Breast epithelium (tissue), 3 donors: Measurements from ENCODE around the gene SCN4B.

ENCODE experiments used
- POLR2AphosphoS5 ChIP-seq, 3 donors: sonication (generic); formaldehyde crosslinking; IDR thresholded peaks; one replicate each; pipeline ENCODE4 v1.6.1; 2017; ENCODE audit warnings: antibody characterized with exemption in 3 of 3
- TF ChIP-seq, protein P1 (sequence below), 3 donors: fragments of 450-650 bp; IDR thresholded peaks; one replicate each; pipeline ENCODE4 v1.5.1; 2016 to 2017; ENCODE audit warnings: antibody characterized with exemption in 3 of 3, mild to moderate bottlenecking in 3 of 3, moderate library complexity in 3 of 3

GRCh38 chr11:118156531-118157185 lies 4.0 kb upstream of the SCN4B start:
- TF ChIP-seq, protein P1, sequence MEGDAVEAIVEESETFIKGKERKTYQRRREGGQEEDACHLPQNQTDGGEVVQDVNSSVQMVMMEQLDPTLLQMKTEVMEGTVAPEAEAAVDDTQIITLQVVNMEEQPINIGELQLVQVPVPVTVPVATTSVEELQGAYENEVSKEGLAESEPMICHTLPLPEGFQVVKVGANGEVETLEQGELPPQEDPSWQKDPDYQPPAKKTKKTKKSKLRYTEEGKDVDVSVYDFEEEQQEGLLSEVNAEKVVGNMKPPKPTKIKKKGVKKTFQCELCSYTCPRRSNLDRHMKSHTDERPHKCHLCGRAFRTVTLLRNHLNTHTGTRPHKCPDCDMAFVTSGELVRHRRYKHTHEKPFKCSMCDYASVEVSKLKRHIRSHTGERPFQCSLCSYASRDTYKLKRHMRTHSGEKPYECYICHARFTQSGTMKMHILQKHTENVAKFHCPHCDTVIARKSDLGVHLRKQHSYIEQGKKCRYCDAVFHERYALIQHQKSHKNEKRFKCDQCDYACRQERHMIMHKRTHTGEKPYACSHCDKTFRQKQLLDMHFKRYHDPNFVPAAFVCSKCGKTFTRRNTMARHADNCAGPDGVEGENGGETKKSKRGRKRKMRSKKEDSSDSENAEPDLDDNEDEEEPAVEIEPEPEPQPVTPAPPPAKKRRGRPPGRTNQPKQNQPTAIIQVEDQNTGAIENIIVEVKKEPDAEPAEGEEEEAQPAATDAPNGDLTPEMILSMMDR (IDR thresholded peaks at IDR 0.05) = no peak
- TF ChIP-seq POLR2AphosphoS5 (IDR thresholded peaks at IDR 0.05) = no peak
